Activated CD8-positive, alpha-beta T cell treated with anti-CD3 and anti-CD28 coated beads for 36 hours (primary cell): ENCODE measurements around the gene MYO16. TPM values are rescaled to one million over a fixed set of nuclear protein-coding genes. Genes with fewer than 3 reads are reported as not detected.

ENCODE experiments used
- ATAC-seq: fragments of 200-7000 bp; cut with Tn5 transposase; one replicate; pipeline ENCODE4 v1.10.0; 2021; ENCODE audit warnings: mild to moderate bottlenecking, moderate library complexity
- CTCF ChIA-PET: fragments of 350-600 bp; sonication (Branson Sonifier 250); formaldehyde crosslinking; loops from one replicate; lab custom pipeline; 2021; ENCODE audit warnings: antibody characterized with exemption; lab: Charles Lee
- POLR2A ChIA-PET: fragments of 350-600 bp; sonication (Branson Sonifier 250); formaldehyde crosslinking; loops from one replicate; lab custom pipeline; 2021; ENCODE audit warnings: antibody characterized with exemption; lab: Charles Lee
- DNase-seq: peaks from one replicate; pipeline ENCODE4 v3.0.0-alpha.2; 2020
- H3K27ac Mint-ChIP-seq: one replicate; pipeline ENCODE4 v1.8.0; 2021; ENCODE audit warnings: mild to moderate bottlenecking, mixed read lengths
- H3K27me3 Mint-ChIP-seq: one replicate; pipeline ENCODE4 v1.8.0; 2021; ENCODE audit warnings: mixed read lengths
- H3K36me3 Mint-ChIP-seq: one replicate; pipeline ENCODE4 v1.8.0; 2021; ENCODE audit warnings: low read depth, mixed read lengths
- H3K4me1 Mint-ChIP-seq: one replicate; pipeline ENCODE4 v1.8.0; 2021; ENCODE audit warnings: low read depth, mixed read lengths
- H3K4me3 Mint-ChIP-seq: one replicate; pipeline ENCODE4 v1.8.0; 2021; ENCODE audit warnings: mild to moderate bottlenecking, moderate library complexity, mixed read lengths
- H3K9me3 Mint-ChIP-seq: one replicate; pipeline ENCODE4 v1.8.0; 2021; ENCODE audit warnings: mixed read lengths
- intact Hi-C: fragments of 100-400 bp; cut with micrococcal nuclease; formaldehyde crosslinking; loops from one replicate; pipeline ENCODE4 v1.10.0; 2022
- total RNA-seq, 2 experiments: library from RNA; stranded (reverse); gene quantifications; one replicate each; pipeline ENCODE4 v1.2.3, GENCODE V29; 2021
- TF ChIP-seq, protein P1 (sequence below): fragments of 200-600 bp; IDR thresholded peaks from one replicate; pipeline ENCODE4 v1.8.0; 2022; ENCODE audit warnings: antibody characterized with exemption, mild to moderate bottlenecking

The MYO16 gene
- total RNA-seq, 2 experiments from 2014 or later: not detected

- TF ChIP-seq, protein P1, sequence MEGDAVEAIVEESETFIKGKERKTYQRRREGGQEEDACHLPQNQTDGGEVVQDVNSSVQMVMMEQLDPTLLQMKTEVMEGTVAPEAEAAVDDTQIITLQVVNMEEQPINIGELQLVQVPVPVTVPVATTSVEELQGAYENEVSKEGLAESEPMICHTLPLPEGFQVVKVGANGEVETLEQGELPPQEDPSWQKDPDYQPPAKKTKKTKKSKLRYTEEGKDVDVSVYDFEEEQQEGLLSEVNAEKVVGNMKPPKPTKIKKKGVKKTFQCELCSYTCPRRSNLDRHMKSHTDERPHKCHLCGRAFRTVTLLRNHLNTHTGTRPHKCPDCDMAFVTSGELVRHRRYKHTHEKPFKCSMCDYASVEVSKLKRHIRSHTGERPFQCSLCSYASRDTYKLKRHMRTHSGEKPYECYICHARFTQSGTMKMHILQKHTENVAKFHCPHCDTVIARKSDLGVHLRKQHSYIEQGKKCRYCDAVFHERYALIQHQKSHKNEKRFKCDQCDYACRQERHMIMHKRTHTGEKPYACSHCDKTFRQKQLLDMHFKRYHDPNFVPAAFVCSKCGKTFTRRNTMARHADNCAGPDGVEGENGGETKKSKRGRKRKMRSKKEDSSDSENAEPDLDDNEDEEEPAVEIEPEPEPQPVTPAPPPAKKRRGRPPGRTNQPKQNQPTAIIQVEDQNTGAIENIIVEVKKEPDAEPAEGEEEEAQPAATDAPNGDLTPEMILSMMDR: no peak
- no peaks in the 10 kb centered on the region for H3K4me1 Mint-ChIP-seq
- no peaks in the 10 kb centered on the region for H3K36me3 Mint-ChIP-seq
- no peak overlapping the region for H3K4me3 Mint-ChIP-seq
- H3K9me3 Mint-ChIP-seq: no peaks in the 10 kb centered on the region
- no peak overlapping the region for H3K27ac Mint-ChIP-seq
- ChIA-PET POLR2A (no interaction called here), CTCF (no interaction called here)
- peaks cover 7% of the 10 kb centered on the region for H3K27me3 Mint-ChIP-seq
- DNase-seq (no peak), ATAC-seq (no peak)
- intact Hi-C loops: no loop called here
Observed at GRCh38 chr13:109196948-109197347, 567.5 kb downstream of the MYO16 start.

- TF ChIP-seq, protein P1: no peak
- Mint-ChIP-seq H3K4me3 (no peak overlapping the region), H3K36me3 (no peaks in the 10 kb centered on the region), H3K27ac (no peak overlapping the region), H3K27me3 (peaks cover 6% of the 10 kb centered on the region), H3K4me1 (no peaks in the 10 kb centered on the region), H3K9me3 (no peaks in the 10 kb centered on the region)
- ChIA-PET POLR2A (no interaction called here), CTCF (no interaction called here)
- intact Hi-C loops: no loop called here
- no peak for DNase-seq
- ATAC-seq: no peak
Observed at GRCh38 chr13:109198585-109198984, 569.2 kb downstream of the MYO16 start.

DNA sequence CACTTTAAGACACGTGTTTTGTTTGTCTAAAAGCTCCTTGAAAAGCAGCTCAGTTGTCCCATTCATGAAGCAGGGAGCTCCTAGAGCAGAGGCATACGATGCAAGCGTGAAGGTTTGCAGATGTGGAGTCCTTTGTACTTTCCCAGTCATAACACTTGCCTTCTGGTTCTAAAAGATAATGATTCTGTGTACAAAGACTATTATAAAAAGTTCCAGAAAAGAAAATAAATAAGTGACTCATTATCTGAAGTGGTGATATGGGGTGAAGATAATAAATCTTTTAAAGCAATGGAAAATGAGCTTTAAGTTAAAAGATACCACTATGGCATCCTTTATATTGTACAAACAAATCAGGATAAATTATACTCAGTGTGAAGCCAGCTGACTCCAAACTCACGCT is 569.9 kb downstream of the MYO16 start:
- TF ChIP-seq, protein P1: no peak
- Mint-ChIP-seq H3K4me3 (no peak overlapping the region), H3K27me3 (peaks cover 6% of the 10 kb centered on the region), H3K27ac (no peak overlapping the region), H3K4me1 (no peaks in the 10 kb centered on the region), H3K36me3 (no peaks in the 10 kb centered on the region), H3K9me3 (no peaks in the 10 kb centered on the region)
- intact Hi-C loops: no loop called here
- ChIA-PET POLR2A (no interaction called here), CTCF (no interaction called here)
- DNase-seq: no peak
- no peak for ATAC-seq

GRCh38 chr13:109200556-109200955 is 571.1 kb downstream of the MYO16 start:
- CTCF ChIA-PET: no interaction called here

DNA sequence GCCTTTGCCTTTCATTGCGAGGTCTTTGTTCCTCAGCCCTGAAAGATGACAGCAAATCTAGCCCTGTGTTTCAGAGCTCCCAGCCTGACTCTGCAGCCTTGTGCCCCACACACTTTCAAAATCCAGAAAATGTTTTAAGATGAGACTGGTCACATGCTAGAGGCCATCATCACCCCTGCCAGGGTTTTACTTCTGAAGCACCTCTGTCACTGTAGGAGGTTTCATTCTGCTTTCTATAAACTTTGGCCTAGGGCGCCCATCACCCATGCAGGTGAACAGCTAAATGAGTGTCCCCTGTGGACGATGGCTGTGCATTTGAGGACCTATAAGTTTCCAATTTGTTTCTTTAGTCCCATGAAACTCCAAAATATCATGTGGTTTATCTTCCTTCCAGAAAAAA is 574.2 kb downstream of the MYO16 start:
- intact Hi-C loops: no loop called here
- ATAC-seq: no peak
- POLR2A ChIA-PET: interaction anchor here (0.6 kb wide), 1 partner anchor 11 kb away, joined by 3 read pairs; no protein-coding TSS in a partner anchor

More at GRCh38 chr13:109200556-109200955, 571.1 kb downstream of the MYO16 start:
- Mint-ChIP-seq H3K36me3 (no peaks in the 10 kb centered on the region), H3K27ac (no peak overlapping the region), H3K9me3 (no peaks in the 10 kb centered on the region), H3K27me3 (peaks cover 4% of the 10 kb centered on the region), H3K4me1 (no peaks in the 10 kb centered on the region), H3K4me3 (no peak overlapping the region)
- no peak for DNase-seq
- TF ChIP-seq, protein P1: no peak
- POLR2A ChIA-PET: no interaction called here
- no peak for ATAC-seq
- intact Hi-C loops: no loop called here

More for the DNA sequence above, 574.2 kb downstream of the MYO16 start:
- CTCF ChIA-PET: no interaction called here
- Mint-ChIP-seq H3K36me3 (no peaks in the 10 kb centered on the region), H3K4me1 (no peaks in the 10 kb centered on the region), H3K4me3 (no peak overlapping the region), H3K9me3 (no peaks in the 10 kb centered on the region), H3K27me3 (no peaks in the 10 kb centered on the region), H3K27ac (no peak overlapping the region)
- DNase-seq: no peak
- TF ChIP-seq, protein P1: no peak
